RWPE2 (cell line): ENCODE results near the gene VPS26B.

ENCODE experiments used
- ATAC-seq: fragments of 200-7000 bp; cut with Tn5 transposase; 3 replicates; pipeline ENCODE4 v1.9.1; 2021; ENCODE audit warnings: low read depth
- DNase-seq: peaks from one replicate; pipeline ENCODE4 v3.0.0-alpha.2; 2020; ENCODE audit warnings: low spot score
- H3K27ac ChIP-seq: fragments of 450-650 bp; 2 replicates; pipeline ENCODE4 v1.5.1; 2017; ENCODE audit warnings: mild to moderate bottlenecking; ENCODE audit not compliant: poor library complexity, severe bottlenecking
- H3K27me3 ChIP-seq: fragments of 250-450 bp; sonication (Bioruptor Pico); 2 replicates; pipeline ENCODE4 v1.5.1; 2021; ENCODE audit warnings: mild to moderate bottlenecking, moderate library complexity; ENCODE audit not compliant: insufficient read depth, poor library complexity, severe bottlenecking
- H3K36me3 ChIP-seq: fragments of 250-450 bp; sonication (Bioruptor Pico); 2 replicates; pipeline ENCODE4 v1.5.1; 2020; ENCODE audit warnings: low read depth, mild to moderate bottlenecking, moderate library complexity
- H3K4me1 ChIP-seq: fragments of 250-450 bp; sonication (Bioruptor Pico); 2 replicates; pipeline ENCODE4 v1.5.1; 2021; ENCODE audit warnings: mild to moderate bottlenecking, moderate library complexity; ENCODE audit not compliant: insufficient read depth, poor library complexity, severe bottlenecking
- H3K4me3 ChIP-seq: fragments of 250-450 bp; sonication (Bioruptor Pico); 2 replicates; pipeline ENCODE4 v1.5.1; 2021; ENCODE audit warnings: mild to moderate bottlenecking, moderate library complexity; ENCODE audit not compliant: severe bottlenecking
- H3K9me3 ChIP-seq: fragments of 250-450 bp; sonication (Bioruptor Pico); 2 replicates; pipeline ENCODE4 v1.5.1; 2021; ENCODE audit warnings: mild to moderate bottlenecking, moderate library complexity; ENCODE audit not compliant: severe bottlenecking
- CTCF ChIP-seq: fragments of 450-650 bp; IDR thresholded peaks from one replicate; pipeline ENCODE4 v1.5.1; 2017; ENCODE audit warnings: mild to moderate bottlenecking, moderate library complexity; ENCODE audit not compliant: poor library complexity, severe bottlenecking

The VPS26B gene

GRCh38 chr11:134196756-134197155 is 27.7 kb upstream of the VPS26B start:
- no peak for TF ChIP-seq CTCF
- Histone ChIP-seq H3K9me3 (no peaks in the 10 kb centered on the region), H3K27me3 (no peaks in the 10 kb centered on the region), H3K36me3 (peaks cover 91% of the 10 kb centered on the region), H3K4me3 (no peak overlapping the region), H3K4me1 (no peaks in the 10 kb centered on the region), H3K27ac (no peak overlapping the region)
- ATAC-seq = no peak
- no peak for DNase-seq

- Histone ChIP-seq H3K9me3 (no peaks in the 10 kb centered on the region), H3K36me3 (peaks cover 91% of the 10 kb centered on the region), H3K4me3 (no peak overlapping the region), H3K4me1 (no peaks in the 10 kb centered on the region), H3K27me3 (no peaks in the 10 kb centered on the region), H3K27ac (no peak overlapping the region)
- no peak for DNase-seq
- TF ChIP-seq CTCF = no peak
- ATAC-seq = no peak
These were observed 24.9 kb upstream of the VPS26B start for GRCh38 chr11:134199531-134199930.

GRCh38 chr11:134200688-134201087 is 23.8 kb upstream of the VPS26B start:
- Histone ChIP-seq H3K9me3 (no peaks in the 10 kb centered on the region), H3K4me3 (no peak overlapping the region), H3K36me3 (peaks cover 91% of the 10 kb centered on the region), H3K27ac (no peak overlapping the region), H3K27me3 (no peaks in the 10 kb centered on the region), H3K4me1 (no peaks in the 10 kb centered on the region)
- ATAC-seq (no peak), DNase-seq (no peak)
- TF ChIP-seq CTCF = no peak

GRCh38 chr11:134202661-134203060 is 21.8 kb upstream of the VPS26B start:
- no peak overlapping the region for H3K4me3 ChIP-seq
- no peaks in the 10 kb centered on the region for H3K4me1 ChIP-seq
- no peak overlapping the region for H3K27ac ChIP-seq
- no peaks in the 10 kb centered on the region for H3K9me3 ChIP-seq
- ATAC-seq = no peak
- no peak for TF ChIP-seq CTCF
- H3K27me3 ChIP-seq = no peaks in the 10 kb centered on the region
- H3K36me3 ChIP-seq = peaks cover 100% of the 10 kb centered on the region
- no peak for DNase-seq

GRCh38 chr11:134205729-134206128 is 18.7 kb upstream of the VPS26B start:
- Histone ChIP-seq H3K27me3 (no peaks in the 10 kb centered on the region), H3K9me3 (no peaks in the 10 kb centered on the region), H3K4me1 (no peaks in the 10 kb centered on the region), H3K27ac (no peak overlapping the region), H3K36me3 (peaks cover 100% of the 10 kb centered on the region), H3K4me3 (no peak overlapping the region)
- no peak for TF ChIP-seq CTCF
- DNase-seq = no peak
- ATAC-seq = no peak
